Neural cell (in vitro differentiated cells): ENCODE data around the gene TNIP2. TPM values are rescaled to one million over a fixed set of nuclear protein-coding genes. Genes with fewer than 3 reads are reported as not detected.

Experiments used
- H2AFZ ChIP-seq: fragments of 200-600, 300-800 bp; sonication (generic), shearing (Covaris generic); 2 replicates; pipeline ENCODE4 v1.6.0; 2014; ENCODE audit warnings: low read depth, mild to moderate bottlenecking, antibody characterized with exemption, low read length, moderate library complexity
- H3F3A ChIP-seq: fragments of 200-600 bp; shearing (Covaris generic); 2 replicates; pipeline ENCODE4 v1.6.1; 2016; ENCODE audit warnings: mild to moderate bottlenecking, moderate library complexity, mixed read lengths, antibody characterized with exemption, low read length; ENCODE audit not compliant: insufficient read depth, poor library complexity, severe bottlenecking
- H3K27ac ChIP-seq: fragments of 200-600, 300-800 bp; sonication (generic), shearing (Covaris generic); 2 replicates; pipeline ENCODE4 v1.5.1; 2014; ENCODE audit warnings: mild to moderate bottlenecking, low read length, moderate library complexity
- H3K27me3 ChIP-seq: fragments of 300-800, 200-600 bp; sonication (generic), shearing (Covaris generic); 2 replicates; pipeline ENCODE4 v1.6.0; 2014; ENCODE audit warnings: mild to moderate bottlenecking, low read depth, low read length, moderate library complexity; ENCODE audit not compliant: insufficient read depth
- H3K36me3 ChIP-seq: fragments of 300-800, 200-600 bp; sonication (generic), shearing (Covaris generic); 2 replicates; pipeline ENCODE4 v1.5.1; 2014; ENCODE audit warnings: mild to moderate bottlenecking, antibody characterized with exemption, low read length, moderate library complexity; ENCODE audit not compliant: insufficient read depth
- H3K4me2 ChIP-seq: fragments of 300-800, 200-600 bp; sonication (generic), shearing (Covaris generic); 2 replicates; pipeline ENCODE4 v1.6.0; 2014; ENCODE audit warnings: mild to moderate bottlenecking, low read length
- H3K4me3 ChIP-seq: fragments of 300-800, 200-600 bp; sonication (generic), shearing (Covaris generic); 2 replicates; pipeline ENCODE4 v1.5.1; 2014; ENCODE audit warnings: mild to moderate bottlenecking, low read length, moderate library complexity
- H3K79me2 ChIP-seq: fragments of 200-600 bp; shearing (Covaris generic); replicated peaks from 2 replicates; pipeline ENCODE4 v1.6.0; 2014; ENCODE audit warnings: mild to moderate bottlenecking, low read length, moderate library complexity; ENCODE audit not compliant: insufficient read depth
- H3K9ac ChIP-seq: fragments of 300-800, 200-600 bp; sonication (generic), shearing (Covaris generic); 2 replicates; pipeline ENCODE4 v1.6.1; 2016; ENCODE audit warnings: mild to moderate bottlenecking, low read length, mixed read lengths
- H3K9me2 ChIP-seq: fragments of 200-600 bp; shearing (Covaris generic); 2 replicates; pipeline ENCODE4 v1.6.1; 2016; ENCODE audit warnings: mild to moderate bottlenecking, low read length, mixed read lengths; ENCODE audit not compliant: insufficient read depth
- H3K9me3 ChIP-seq: fragments of 200-600, 300-800 bp; sonication (generic), shearing (Covaris generic); 2 replicates; pipeline ENCODE4 v1.6.1; 2016; ENCODE audit warnings: mild to moderate bottlenecking, mixed run types, low read length, moderate library complexity, mixed read lengths
- H4K20me1 ChIP-seq: fragments of 200-600 bp; shearing (Covaris generic); 2 replicates; pipeline ENCODE4 v1.6.1; 2016; ENCODE audit warnings: mild to moderate bottlenecking, mixed run types; ENCODE audit not compliant: insufficient read depth
- EP300 ChIP-seq: fragments of 450-650 bp; conservative IDR thresholded peaks from 2 replicates; pipeline ENCODE4 v1.6.1; 2014; ENCODE audit warnings: antibody characterized with exemption, mild to moderate bottlenecking, moderate library complexity; ENCODE audit not compliant: poor library complexity, severe bottlenecking
- EZH2 ChIP-seq: fragments of 200-600, 300-800 bp; shearing (Covaris generic), sonication (generic); IDR thresholded peaks from 2 replicates; pipeline ENCODE4 v1.6.1; 2014; ENCODE audit warnings: antibody characterized with exemption, low read length, borderline replicate concordance, mild to moderate bottlenecking; ENCODE audit not compliant: insufficient read depth, poor library complexity, severe bottlenecking
- MXI1 ChIP-seq: fragments of 450-650 bp; conservative IDR thresholded peaks from 2 replicates; pipeline ENCODE4 v1.6.1; 2014; ENCODE audit warnings: antibody characterized with exemption, mild to moderate bottlenecking; ENCODE audit not compliant: poor library complexity, severe bottlenecking
- POLR2AphosphoS5 ChIP-seq: IDR thresholded peaks from 2 replicates; pipeline ENCODE4 v1.6.1; 2012
- RAD21 ChIP-seq: fragments of 450-650 bp; conservative IDR thresholded peaks from 2 replicates; pipeline ENCODE4 v1.6.1; 2014; ENCODE audit warnings: antibody characterized with exemption, mild to moderate bottlenecking, moderate library complexity
- SMC3 ChIP-seq: fragments of 450-650 bp; conservative IDR thresholded peaks from 2 replicates; pipeline ENCODE4 v1.6.1; 2014; ENCODE audit warnings: antibody characterized with exemption, mild to moderate bottlenecking, moderate library complexity; ENCODE audit not compliant: poor library complexity
- TAF1 ChIP-seq: IDR thresholded peaks from 2 replicates; pipeline ENCODE4 v1.6.1; 2012; ENCODE audit warnings: low read depth
- polyA plus RNA-seq: library from polyadenylated mRNA; depleted of rRNA; stranded (reverse); fragments of >200 nt; gene quantifications from 2 replicates; pipeline ENCODE4 v1.2.3, GENCODE V29; 2014
- TF ChIP-seq, protein P1 (sequence below): IDR thresholded peaks from 2 replicates; pipeline ENCODE4 v1.6.1; 2012; ENCODE audit warnings: borderline replicate concordance
- TF ChIP-seq, protein P2 (sequence below): fragments of 450-650 bp; IDR thresholded peaks from 2 replicates; pipeline ENCODE4 v1.5.1; 2014; ENCODE audit warnings: antibody characterized with exemption, mild to moderate bottlenecking, moderate library complexity; ENCODE audit not compliant: poor library complexity, severe bottlenecking

The TNIP2 gene
- polyA plus RNA-seq, 1 donor from 2014 or later: 13.0 TPM

DNA sequence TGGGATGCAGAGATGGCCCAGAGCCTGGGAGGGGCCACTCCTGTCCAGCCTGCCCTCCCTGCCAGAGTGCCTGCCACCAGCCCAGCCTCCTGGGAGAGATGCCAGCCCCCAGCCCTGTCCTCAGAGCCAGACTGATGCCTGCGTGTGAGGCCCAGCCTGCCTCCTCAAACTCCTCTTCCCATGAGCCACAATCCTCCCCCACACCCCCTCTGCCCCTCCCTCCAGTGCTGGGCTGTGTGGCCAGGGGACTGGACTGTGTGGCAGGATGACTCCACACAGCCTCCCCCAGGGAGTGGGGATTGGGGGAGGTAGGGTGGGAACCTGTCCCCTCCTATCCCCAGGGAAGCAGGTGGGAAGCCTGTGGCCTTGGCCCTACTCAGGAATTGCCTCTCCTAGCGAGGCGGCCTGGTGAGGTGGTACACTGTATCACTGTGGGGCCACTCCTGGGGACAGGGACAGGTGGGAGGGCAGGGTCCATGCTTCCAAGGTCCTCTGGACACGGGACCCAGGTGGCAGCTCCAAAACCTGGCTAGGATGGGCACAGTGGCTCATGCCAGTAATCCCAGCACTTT is 32.5 kb upstream of the TNIP2 start:
- Histone ChIP-seq H3K27me3 (peaks cover 9% of the 10 kb centered on the region), H4K20me1 (no peaks in the 10 kb centered on the region), H3K9me3 (no peaks in the 10 kb centered on the region), H3K79me2 (no peaks in the 10 kb centered on the region), H3K4me3 (no peak overlapping the region), H3K9me2 (no peaks in the 10 kb centered on the region), H3K4me2 (no peak overlapping the region), H3K27ac (no peak overlapping the region), H3K36me3 (no peaks in the 10 kb centered on the region), H3K9ac (no peak overlapping the region), H2AFZ (no peak overlapping the region), H3F3A (no peaks in the 10 kb centered on the region)
- TF ChIP-seq EP300: no peak
- TF ChIP-seq, protein P1, sequence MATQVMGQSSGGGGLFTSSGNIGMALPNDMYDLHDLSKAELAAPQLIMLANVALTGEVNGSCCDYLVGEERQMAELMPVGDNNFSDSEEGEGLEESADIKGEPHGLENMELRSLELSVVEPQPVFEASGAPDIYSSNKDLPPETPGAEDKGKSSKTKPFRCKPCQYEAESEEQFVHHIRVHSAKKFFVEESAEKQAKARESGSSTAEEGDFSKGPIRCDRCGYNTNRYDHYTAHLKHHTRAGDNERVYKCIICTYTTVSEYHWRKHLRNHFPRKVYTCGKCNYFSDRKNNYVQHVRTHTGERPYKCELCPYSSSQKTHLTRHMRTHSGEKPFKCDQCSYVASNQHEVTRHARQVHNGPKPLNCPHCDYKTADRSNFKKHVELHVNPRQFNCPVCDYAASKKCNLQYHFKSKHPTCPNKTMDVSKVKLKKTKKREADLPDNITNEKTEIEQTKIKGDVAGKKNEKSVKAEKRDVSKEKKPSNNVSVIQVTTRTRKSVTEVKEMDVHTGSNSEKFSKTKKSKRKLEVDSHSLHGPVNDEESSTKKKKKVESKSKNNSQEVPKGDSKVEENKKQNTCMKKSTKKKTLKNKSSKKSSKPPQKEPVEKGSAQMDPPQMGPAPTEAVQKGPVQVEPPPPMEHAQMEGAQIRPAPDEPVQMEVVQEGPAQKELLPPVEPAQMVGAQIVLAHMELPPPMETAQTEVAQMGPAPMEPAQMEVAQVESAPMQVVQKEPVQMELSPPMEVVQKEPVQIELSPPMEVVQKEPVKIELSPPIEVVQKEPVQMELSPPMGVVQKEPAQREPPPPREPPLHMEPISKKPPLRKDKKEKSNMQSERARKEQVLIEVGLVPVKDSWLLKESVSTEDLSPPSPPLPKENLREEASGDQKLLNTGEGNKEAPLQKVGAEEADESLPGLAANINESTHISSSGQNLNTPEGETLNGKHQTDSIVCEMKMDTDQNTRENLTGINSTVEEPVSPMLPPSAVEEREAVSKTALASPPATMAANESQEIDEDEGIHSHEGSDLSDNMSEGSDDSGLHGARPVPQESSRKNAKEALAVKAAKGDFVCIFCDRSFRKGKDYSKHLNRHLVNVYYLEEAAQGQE: no peak
- no peak for TF ChIP-seq SMC3
- TF ChIP-seq, protein P2, sequence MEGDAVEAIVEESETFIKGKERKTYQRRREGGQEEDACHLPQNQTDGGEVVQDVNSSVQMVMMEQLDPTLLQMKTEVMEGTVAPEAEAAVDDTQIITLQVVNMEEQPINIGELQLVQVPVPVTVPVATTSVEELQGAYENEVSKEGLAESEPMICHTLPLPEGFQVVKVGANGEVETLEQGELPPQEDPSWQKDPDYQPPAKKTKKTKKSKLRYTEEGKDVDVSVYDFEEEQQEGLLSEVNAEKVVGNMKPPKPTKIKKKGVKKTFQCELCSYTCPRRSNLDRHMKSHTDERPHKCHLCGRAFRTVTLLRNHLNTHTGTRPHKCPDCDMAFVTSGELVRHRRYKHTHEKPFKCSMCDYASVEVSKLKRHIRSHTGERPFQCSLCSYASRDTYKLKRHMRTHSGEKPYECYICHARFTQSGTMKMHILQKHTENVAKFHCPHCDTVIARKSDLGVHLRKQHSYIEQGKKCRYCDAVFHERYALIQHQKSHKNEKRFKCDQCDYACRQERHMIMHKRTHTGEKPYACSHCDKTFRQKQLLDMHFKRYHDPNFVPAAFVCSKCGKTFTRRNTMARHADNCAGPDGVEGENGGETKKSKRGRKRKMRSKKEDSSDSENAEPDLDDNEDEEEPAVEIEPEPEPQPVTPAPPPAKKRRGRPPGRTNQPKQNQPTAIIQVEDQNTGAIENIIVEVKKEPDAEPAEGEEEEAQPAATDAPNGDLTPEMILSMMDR: no peak
- no peak for TF ChIP-seq EZH2
- TF ChIP-seq TAF1: no peak
- no peak for TF ChIP-seq POLR2AphosphoS5
- no peak for TF ChIP-seq MXI1
- no peak for TF ChIP-seq RAD21

DNA sequence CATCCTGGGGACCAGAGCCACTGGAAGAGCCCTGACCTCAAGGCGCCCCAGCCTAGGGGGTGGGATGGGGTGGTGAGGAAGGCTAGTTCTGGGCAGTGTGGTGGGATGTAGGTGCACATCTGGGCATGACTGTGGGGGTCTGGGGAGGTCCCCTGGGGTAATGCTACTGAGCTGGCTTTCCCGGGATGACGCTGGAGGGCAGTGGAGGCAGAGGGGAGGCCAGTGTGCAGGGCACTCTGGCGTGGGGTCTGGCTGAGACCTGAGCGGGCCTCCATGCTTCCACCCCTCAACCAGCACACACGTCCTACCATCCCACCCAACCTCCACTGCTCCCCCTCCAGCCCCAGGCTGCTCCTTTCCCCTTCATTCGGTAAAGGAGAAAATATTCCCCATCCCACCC is 32.0 kb upstream of the TNIP2 start:
- H3K4me2 ChIP-seq: no peak overlapping the region
- no peak overlapping the region for H2AFZ ChIP-seq
- no peaks in the 10 kb centered on the region for H3K9me2 ChIP-seq
- no peaks in the 10 kb centered on the region for H3K36me3 ChIP-seq
- H3K27ac ChIP-seq: no peak overlapping the region
- H3K27me3 ChIP-seq: peaks cover 4% of the 10 kb centered on the region
- H3F3A ChIP-seq: no peaks in the 10 kb centered on the region
- H3K9me3 ChIP-seq: no peaks in the 10 kb centered on the region
- H3K4me3 ChIP-seq: no peak overlapping the region
- no peaks in the 10 kb centered on the region for H3K79me2 ChIP-seq
- no peak overlapping the region for H3K9ac ChIP-seq
- H4K20me1 ChIP-seq: no peaks in the 10 kb centered on the region
- no peak for TF ChIP-seq SMC3
- no peak for TF ChIP-seq EP300
- no peak for TF ChIP-seq MXI1
- TF ChIP-seq, protein P2: no peak
- TF ChIP-seq EZH2: no peak
- TF ChIP-seq TAF1: no peak
- TF ChIP-seq POLR2AphosphoS5: no peak
- TF ChIP-seq, protein P1: no peak
- no peak for TF ChIP-seq RAD21
